GM12873 (cell line): Measurements from ENCODE around the gene ARRDC1.

Experiments used
- CTCF ChIP-seq: IDR thresholded peaks from 2 replicates; pipeline ENCODE4 v1.5.1; 2012; ENCODE audit warnings: low read depth, mild to moderate bottlenecking, moderate library complexity, low read length, control low read depth; ENCODE audit not compliant: insufficient read depth; ENCODE audit errors: missing control alignments

Gene ARRDC1

GRCh38 chr9:137639303-137640051 is 34.0 kb downstream of the ARRDC1 start:
- TF ChIP-seq CTCF = no peak

- no peak for TF ChIP-seq CTCF
Observed at GRCh38 chr9:137640862-137641261, 35.4 kb downstream of the ARRDC1 start.

- TF ChIP-seq CTCF = no peak
Observed at GRCh38 chr9:137642118-137642601, 36.7 kb downstream of the ARRDC1 start.

GRCh38 chr9:137642892-137643291 is 37.4 kb downstream of the ARRDC1 start:
- TF ChIP-seq CTCF = no peak

- no peak for TF ChIP-seq CTCF
Observed at GRCh38 chr9:137643921-137644320, 38.4 kb downstream of the ARRDC1 start.

- TF ChIP-seq CTCF = no peak
Observed at GRCh38 chr9:137645211-137645610, 39.7 kb downstream of the ARRDC1 start.

GRCh38 chr9:137646341-137646740 is 40.9 kb downstream of the ARRDC1 start:
- TF ChIP-seq CTCF = no peak
